NCI-H82 treated with DMSO at 0.1 percent for 48 hours (cell line): ENCODE data around the gene PPP3CA.

Source experiments
- DNase-seq: peaks from one replicate; lab custom pipeline; 2025; ENCODE audit not compliant: unreplicated experiment; lab: John Stamatoyannopoulos, UW

PPP3CA gene

GRCh38 chr4:100977274-100977673, 370.1 kb downstream of the PPP3CA start:
- no peak for DNase-seq
